ENCODE data around the gene CDC42. TPM values are rescaled to one million over a fixed set of nuclear protein-coding genes. Genes with fewer than 3 reads are reported as not detected.

The CDC42 gene
- total RNA-seq, 1 experiment from 2014 or later, result 171 TPM

DNA sequence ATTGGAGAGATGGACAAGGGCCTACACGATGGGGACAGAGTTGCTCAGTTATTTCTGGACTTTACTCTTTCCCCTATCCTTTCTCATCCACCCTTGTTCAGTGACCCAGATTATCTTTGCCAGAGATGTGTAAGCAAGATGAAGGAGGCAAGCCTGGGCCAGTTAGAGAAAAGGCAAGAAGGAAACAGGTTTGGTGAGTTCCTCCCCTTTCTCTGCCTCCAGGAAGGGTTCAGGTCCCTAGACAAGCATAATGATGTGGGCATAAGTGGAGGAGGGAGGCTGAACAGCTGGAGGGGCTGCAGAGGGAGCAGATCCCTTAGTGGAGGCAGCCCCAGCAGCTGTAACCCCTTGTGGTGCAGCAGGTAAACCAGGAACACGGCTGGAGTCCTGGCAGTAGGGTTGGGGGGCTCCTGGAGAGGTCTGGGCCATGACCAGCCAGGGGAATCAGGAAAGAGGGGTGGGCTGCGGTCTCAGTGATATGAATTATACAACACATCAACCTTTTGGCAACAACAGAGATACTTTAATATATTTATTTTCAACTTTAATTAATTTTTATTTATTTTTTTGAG is 9.2 kb upstream of the CDC42 start:
- Mint-ChIP-seq H3K4me1 (peaks cover 32% of the 10 kb centered on the region), H3K27me3 (ENCODE audit: low read depth) (no peaks in the 10 kb centered on the region), H3K36me3 (peaks cover 4% of the 10 kb centered on the region; the same call in 1 of the 2 replicates), H3K9me3 (peaks cover 6% of the 10 kb centered on the region), H3K27ac (no peak overlapping the region; the same call in 1 of the 2 replicates), H3K4me3 (no peak overlapping the region)
- ChIA-PET CTCF (interaction anchor here (2.0 kb wide), 1 partner anchor 19 kb away, joined by 4 read pairs; no protein-coding TSS in a partner anchor), POLR2A (no interaction called here)
- TF ChIP-seq, protein P1, sequence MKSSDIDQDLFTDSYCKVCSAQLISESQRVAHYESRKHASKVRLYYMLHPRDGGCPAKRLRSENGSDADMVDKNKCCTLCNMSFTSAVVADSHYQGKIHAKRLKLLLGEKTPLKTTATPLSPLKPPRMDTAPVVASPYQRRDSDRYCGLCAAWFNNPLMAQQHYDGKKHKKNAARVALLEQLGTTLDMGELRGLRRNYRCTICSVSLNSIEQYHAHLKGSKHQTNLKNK (CRISPR knock-in tag; IDR thresholded peaks at IDR 0.05), result no peak
- TF ChIP-seq, protein P2, sequence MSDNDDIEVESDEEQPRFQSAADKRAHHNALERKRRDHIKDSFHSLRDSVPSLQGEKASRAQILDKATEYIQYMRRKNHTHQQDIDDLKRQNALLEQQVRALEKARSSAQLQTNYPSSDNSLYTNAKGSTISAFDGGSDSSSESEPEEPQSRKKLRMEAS (CRISPR knock-in tag; IDR thresholded peaks at IDR 0.05), result no peak
- TF ChIP-seq, protein P3, sequence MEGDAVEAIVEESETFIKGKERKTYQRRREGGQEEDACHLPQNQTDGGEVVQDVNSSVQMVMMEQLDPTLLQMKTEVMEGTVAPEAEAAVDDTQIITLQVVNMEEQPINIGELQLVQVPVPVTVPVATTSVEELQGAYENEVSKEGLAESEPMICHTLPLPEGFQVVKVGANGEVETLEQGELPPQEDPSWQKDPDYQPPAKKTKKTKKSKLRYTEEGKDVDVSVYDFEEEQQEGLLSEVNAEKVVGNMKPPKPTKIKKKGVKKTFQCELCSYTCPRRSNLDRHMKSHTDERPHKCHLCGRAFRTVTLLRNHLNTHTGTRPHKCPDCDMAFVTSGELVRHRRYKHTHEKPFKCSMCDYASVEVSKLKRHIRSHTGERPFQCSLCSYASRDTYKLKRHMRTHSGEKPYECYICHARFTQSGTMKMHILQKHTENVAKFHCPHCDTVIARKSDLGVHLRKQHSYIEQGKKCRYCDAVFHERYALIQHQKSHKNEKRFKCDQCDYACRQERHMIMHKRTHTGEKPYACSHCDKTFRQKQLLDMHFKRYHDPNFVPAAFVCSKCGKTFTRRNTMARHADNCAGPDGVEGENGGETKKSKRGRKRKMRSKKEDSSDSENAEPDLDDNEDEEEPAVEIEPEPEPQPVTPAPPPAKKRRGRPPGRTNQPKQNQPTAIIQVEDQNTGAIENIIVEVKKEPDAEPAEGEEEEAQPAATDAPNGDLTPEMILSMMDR (IDR thresholded peaks at IDR 0.05), result no peak
- TF ChIP-seq, protein P4, sequence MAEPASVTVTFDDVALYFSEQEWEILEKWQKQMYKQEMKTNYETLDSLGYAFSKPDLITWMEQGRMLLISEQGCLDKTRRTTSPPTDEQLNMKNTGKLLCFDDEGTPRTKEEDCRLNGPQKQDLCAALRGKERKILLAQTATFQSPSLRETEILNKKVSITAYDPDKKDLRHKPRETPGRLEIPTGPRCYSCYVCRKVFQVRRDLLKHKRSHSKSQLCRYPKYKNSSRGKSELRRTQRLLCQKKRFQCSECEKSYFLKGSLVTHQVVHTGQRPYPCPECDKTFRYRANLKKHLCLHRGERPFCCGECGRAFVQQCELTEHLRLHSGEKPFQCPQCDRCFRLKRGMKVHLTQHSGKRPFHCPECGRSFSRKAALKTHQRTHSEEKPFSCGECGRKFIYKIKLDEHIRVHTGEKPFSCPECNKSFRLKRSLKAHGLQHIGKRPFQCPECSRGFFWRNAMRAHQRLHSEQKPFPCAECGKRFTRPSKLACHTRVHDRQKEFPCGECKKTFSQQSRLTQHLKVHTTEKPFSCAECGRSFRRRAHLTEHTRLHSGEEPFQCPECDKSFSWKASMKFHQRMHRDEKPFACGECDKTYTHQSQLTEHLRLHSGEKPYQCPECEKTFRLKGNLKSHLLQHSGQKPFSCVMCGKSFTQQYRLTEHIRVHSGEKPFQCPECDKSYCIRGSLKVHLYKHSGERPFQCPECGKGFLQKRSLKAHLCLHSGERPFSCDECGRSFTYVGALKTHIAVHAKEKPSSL (CRISPR knock-in tag; conservative IDR thresholded peaks at IDR 0.05), result no peak
- TF ChIP-seq, protein P5, sequence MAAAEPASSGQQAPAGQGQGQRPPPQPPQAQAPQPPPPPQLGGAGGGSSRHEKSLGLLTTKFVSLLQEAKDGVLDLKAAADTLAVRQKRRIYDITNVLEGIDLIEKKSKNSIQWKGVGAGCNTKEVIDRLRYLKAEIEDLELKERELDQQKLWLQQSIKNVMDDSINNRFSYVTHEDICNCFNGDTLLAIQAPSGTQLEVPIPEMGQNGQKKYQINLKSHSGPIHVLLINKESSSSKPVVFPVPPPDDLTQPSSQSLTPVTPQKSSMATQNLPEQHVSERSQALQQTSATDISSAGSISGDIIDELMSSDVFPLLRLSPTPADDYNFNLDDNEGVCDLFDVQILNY (CRISPR knock-in tag; IDR thresholded peaks at IDR 0.05), result no peak
- TF ChIP-seq FOXK1 (CRISPR knock-in tag; IDR thresholded peaks at IDR 0.05), result no peak
- no peak for TF ChIP-seq ZNF423 (CRISPR knock-in tag; IDR thresholded peaks at IDR 0.05)
- TF ChIP-seq PRRX2 (CRISPR knock-in tag; IDR thresholded peaks at IDR 0.05), result no peak
- TF ChIP-seq TCF7 (CRISPR knock-in tag; IDR thresholded peaks at IDR 0.05; ENCODE audit: low read depth), result no peak
- TF ChIP-seq JAZF1 (CRISPR knock-in tag; IDR thresholded peaks at IDR 0.05), result no peak
- TF ChIP-seq, protein P6, sequence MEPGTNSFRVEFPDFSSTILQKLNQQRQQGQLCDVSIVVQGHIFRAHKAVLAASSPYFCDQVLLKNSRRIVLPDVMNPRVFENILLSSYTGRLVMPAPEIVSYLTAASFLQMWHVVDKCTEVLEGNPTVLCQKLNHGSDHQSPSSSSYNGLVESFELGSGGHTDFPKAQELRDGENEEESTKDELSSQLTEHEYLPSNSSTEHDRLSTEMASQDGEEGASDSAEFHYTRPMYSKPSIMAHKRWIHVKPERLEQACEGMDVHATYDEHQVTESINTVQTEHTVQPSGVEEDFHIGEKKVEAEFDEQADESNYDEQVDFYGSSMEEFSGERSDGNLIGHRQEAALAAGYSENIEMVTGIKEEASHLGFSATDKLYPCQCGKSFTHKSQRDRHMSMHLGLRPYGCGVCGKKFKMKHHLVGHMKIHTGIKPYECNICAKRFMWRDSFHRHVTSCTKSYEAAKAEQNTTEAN (CRISPR knock-in tag; IDR thresholded peaks at IDR 0.05), result no peak
- TF ChIP-seq SOX15 (CRISPR knock-in tag; IDR thresholded peaks at IDR 0.05), result no peak
- no peak for TF ChIP-seq ATF1 (CRISPR knock-in tag; IDR thresholded peaks at IDR 0.05)
- TF ChIP-seq, protein P7, sequence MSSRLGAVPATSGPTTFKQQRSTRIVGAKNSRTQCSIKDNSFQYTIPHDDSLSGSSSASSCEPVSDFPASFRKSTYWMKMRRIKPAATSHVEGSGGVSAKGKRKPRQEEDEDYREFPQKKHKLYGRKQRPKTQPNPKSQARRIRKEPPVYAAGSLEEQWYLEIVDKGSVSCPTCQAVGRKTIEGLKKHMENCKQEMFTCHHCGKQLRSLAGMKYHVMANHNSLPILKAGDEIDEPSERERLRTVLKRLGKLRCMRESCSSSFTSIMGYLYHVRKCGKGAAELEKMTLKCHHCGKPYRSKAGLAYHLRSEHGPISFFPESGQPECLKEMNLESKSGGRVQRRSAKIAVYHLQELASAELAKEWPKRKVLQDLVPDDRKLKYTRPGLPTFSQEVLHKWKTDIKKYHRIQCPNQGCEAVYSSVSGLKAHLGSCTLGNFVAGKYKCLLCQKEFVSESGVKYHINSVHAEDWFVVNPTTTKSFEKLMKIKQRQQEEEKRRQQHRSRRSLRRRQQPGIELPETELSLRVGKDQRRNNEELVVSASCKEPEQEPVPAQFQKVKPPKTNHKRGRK (CRISPR knock-in tag; IDR thresholded peaks at IDR 0.05; ENCODE audit: borderline replicate concordance), result no peak
- TF ChIP-seq, protein P8, sequence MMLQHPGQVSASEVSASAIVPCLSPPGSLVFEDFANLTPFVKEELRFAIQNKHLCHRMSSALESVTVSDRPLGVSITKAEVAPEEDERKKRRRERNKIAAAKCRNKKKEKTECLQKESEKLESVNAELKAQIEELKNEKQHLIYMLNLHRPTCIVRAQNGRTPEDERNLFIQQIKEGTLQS (CRISPR knock-in tag; conservative IDR thresholded peaks at IDR 0.05), result no peak
- TF ChIP-seq, protein P9, sequence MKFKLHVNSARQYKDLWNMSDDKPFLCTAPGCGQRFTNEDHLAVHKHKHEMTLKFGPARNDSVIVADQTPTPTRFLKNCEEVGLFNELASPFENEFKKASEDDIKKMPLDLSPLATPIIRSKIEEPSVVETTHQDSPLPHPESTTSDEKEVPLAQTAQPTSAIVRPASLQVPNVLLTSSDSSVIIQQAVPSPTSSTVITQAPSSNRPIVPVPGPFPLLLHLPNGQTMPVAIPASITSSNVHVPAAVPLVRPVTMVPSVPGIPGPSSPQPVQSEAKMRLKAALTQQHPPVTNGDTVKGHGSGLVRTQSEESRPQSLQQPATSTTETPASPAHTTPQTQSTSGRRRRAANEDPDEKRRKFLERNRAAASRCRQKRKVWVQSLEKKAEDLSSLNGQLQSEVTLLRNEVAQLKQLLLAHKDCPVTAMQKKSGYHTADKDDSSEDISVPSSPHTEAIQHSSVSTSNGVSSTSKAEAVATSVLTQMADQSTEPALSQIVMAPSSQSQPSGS (CRISPR knock-in tag; IDR thresholded peaks at IDR 0.05; ENCODE audit: borderline replicate concordance, low read depth), result no peak
- no peak for TF ChIP-seq ZNF396 (CRISPR knock-in tag; IDR thresholded peaks at IDR 0.05; ENCODE audit: borderline replicate concordance)
- TF ChIP-seq ZNF232 (CRISPR knock-in tag; IDR thresholded peaks at IDR 0.05), result no peak
- no peak for TF ChIP-seq ZNF138 (CRISPR knock-in tag; conservative IDR thresholded peaks at IDR 0.05)
- no peak for TF ChIP-seq ZNF317 (CRISPR knock-in tag; IDR thresholded peaks at IDR 0.05; ENCODE audit: borderline replicate concordance, low read depth)
- DNase-seq (ENCODE audit: low spot score) (no peak), ATAC-seq (no peak)
